ENCODE data around the gene TRAF3.

TRAF3 gene

DNA sequence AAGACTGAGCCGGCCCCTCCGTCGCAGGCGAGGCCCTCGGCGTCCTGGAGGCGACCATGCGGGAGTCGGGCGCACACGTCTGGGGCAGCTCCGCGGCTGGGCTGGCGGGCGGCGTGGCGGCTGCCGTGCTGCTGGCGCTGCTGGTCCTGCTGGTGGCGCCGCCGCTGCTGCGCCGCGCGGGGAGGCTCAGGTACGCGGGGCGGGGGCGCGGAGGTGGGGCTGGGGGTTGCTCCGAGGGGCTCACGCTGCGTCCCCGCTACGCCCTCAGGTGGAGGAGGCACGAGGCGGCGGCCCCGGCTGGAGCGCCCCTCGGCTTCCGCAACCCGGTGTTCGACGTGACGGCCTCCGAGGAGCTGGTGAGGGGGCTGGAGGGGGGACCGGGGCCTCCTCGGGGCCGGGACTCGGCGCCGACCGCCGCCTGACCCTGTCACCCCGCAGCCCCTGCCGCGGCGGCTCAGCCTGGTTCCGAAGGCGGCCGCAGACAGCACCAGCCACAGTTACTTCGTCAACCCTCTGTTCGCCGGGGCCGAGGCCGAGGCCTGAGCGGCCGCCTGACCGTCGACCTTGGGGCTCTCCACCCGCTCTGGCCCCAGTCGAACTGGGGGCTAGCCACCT lies 153.0 kb downstream of the TRAF3 start:
- H3K4me3 ChIP-seq (ENCODE audit: insufficient read length, low read depth), result peak overlapping the region; percentile 58

DNA sequence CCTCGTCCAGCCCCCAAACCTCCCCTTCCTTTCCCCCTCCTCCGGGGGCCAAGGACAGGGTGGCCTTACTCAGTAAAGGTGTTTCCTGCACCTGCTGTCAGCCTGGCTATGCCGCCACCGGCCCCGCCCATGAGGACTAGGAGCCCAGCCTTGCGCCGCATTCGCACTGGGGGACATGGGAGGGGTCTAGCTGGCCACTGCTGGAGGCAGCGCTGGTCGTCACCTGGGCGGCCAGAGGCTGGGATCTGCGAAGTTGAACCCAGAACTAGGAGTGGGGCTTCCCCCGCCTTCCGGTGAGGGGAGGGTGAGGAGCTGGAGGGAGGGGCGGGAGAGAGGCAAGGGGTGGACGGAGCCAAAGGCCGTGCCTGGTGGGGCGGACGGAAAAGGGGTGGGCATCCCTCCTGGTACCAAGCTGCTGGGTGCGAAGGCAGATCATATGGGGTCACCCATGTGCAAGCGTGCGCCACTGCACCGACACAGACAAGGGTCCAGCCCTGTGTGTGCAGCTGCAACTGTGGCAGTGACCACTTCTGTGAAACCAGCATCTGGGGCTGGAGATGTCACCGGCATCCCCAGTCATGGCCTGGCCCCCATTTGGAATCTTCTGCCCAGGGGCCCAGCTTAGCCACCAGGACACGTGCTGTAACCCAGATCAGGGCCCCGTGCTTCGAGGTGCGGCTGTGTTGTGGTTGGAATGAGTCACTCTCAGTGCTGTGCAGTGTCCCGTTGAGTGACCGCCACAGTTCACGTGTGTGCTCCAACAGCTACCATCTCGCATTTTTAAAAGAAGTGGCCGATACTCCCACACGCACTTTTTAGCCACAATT lies 153.7 kb downstream of the TRAF3 start:
- no peak for DNase-seq (ENCODE audit: low read depth, low spot score)
- Histone ChIP-seq H3K4me3 (ENCODE audit: insufficient read length, low read depth) (no peak overlapping the region), H3K4me1 (ENCODE audit: insufficient read depth, insufficient read length) (peaks cover 2% of the 10 kb centered on the region), H3K9ac (ENCODE audit: insufficient read length, low read depth) (no peak overlapping the region), H3K27me3 (ENCODE audit: insufficient read depth, insufficient read length) (peaks cover 34% of the 10 kb centered on the region), H3K9me3 (ENCODE audit: insufficient read depth, low read length) (no peaks in the 10 kb centered on the region), H3K36me3 (ENCODE audit: insufficient read depth, insufficient read length, low read length) (peaks cover 25% of the 10 kb centered on the region)
- no peak for TF ChIP-seq YY1 (IDR thresholded peaks at IDR 0.05; ENCODE audit: insufficient read depth, insufficient read length)
- no peak for TF ChIP-seq SUZ12 (IDR thresholded peaks at IDR 0.05; ENCODE audit: extremely low read depth, insufficient read depth, insufficient read length)
- no peak for TF ChIP-seq ZNF274 (IDR thresholded peaks at IDR 0.05; ENCODE audit: low read depth, low read length)

More for the DNA sequence above, 153.0 kb downstream of the TRAF3 start:
- DNase-seq (ENCODE audit: low read depth, low spot score), result no peak
- H3K27me3 ChIP-seq (ENCODE audit: insufficient read depth, insufficient read length), result peaks cover 34% of the 10 kb centered on the region
- TF ChIP-seq SUZ12 (IDR thresholded peaks at IDR 0.05; ENCODE audit: extremely low read depth, insufficient read depth, insufficient read length) (no peak), ZNF274 (IDR thresholded peaks at IDR 0.05; ENCODE audit: low read depth, low read length) (no peak)
- H3K9ac ChIP-seq (ENCODE audit: insufficient read length, low read depth), result no peak overlapping the region
- peaks cover 4% of the 10 kb centered on the region for H3K4me1 ChIP-seq (ENCODE audit: insufficient read depth, insufficient read length)
- H3K36me3 ChIP-seq (ENCODE audit: insufficient read depth, insufficient read length, low read length), result peaks cover 25% of the 10 kb centered on the region
- no peaks in the 10 kb centered on the region for H3K9me3 ChIP-seq (ENCODE audit: insufficient read depth, low read length)

DNA sequence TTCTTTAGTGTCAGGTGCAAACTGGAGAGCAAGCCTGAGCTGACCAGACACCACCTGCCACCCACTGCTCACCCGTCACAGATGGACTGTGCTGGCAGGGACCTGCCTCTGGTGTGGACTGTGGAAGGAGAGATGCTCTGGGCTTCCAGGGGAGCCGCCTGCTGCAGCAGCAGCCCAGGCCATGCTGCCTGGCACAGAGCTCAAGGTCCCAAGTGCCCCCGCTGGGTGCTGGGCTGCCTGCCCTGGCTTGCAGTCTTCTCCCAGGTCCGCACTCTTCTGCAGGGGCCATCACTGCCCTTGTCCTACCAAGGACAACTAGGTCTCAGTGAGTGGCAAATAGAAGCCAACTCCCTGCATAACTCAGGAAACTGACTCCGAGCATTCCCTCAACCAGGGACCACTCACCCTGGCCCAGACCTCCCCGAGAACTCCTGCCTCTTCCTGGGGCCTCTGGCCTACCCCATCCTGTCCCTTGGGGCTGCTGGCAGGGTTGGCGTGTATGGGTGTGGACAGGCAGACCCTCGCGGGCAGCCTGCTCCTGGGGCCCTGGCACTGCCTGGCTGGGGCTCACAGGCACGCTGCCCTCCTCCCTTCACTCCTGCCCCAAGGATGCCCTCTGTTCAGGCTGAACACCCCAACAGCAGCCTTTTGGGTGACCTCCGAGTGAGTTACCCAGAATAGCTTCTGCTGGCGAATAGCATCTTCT lies 154.5 kb downstream of the TRAF3 start:
- H3K36me3 ChIP-seq (ENCODE audit: insufficient read depth, insufficient read length, low read length), result peaks cover 25% of the 10 kb centered on the region
- peaks cover 2% of the 10 kb centered on the region for H3K4me1 ChIP-seq (ENCODE audit: insufficient read depth, insufficient read length)
- H3K4me3 ChIP-seq (ENCODE audit: insufficient read length, low read depth), result no peak overlapping the region
- H3K9ac ChIP-seq (ENCODE audit: insufficient read length, low read depth), result no peak overlapping the region
- DNase-seq (ENCODE audit: low read depth, low spot score), result no peak
- no peaks in the 10 kb centered on the region for H3K9me3 ChIP-seq (ENCODE audit: insufficient read depth, low read length)
- peaks cover 32% of the 10 kb centered on the region for H3K27me3 ChIP-seq (ENCODE audit: insufficient read depth, insufficient read length)
- TF ChIP-seq YY1 (IDR thresholded peaks at IDR 0.05; ENCODE audit: insufficient read depth, insufficient read length) (no peak), ZNF274 (IDR thresholded peaks at IDR 0.05; ENCODE audit: low read depth, low read length) (no peak), SUZ12 (IDR thresholded peaks at IDR 0.05; ENCODE audit: extremely low read depth, insufficient read depth, insufficient read length) (no peak)

DNA sequence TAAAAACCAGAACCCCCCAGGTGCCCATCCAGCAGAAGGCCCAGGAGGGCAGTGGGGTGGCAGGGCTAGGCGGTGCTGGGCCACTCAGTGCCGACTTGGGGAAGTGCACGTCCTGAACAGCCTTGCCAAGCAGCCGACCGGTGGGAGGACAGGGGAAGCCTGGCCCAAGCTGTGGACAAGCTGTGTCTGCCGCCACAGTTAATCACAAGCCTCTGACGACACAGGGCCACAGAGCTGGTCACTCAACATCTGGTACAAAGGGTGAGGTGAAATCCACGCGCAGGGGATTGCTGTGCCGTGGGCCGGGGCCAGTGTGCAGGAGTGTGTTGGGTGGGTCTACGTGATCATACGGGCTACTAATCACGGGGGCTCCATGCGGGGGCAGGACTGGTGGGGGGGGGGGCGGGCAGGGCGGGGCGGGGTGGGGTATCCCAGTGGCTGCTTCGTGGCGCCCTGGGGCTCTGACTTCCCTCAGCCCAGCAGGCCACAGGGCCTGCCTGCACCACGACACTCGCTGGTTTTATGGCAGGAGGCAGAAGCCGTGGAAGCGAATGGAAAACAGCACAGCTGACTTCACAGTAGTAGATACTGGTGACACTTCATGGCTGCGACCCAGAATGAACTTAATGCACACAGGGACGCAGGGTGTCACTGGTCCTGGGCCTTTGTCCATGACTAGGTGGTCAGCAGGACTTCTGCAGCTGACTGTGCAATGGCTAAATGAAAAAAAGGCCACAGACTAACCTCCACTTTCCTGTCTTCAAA lies 155.4 kb downstream of the TRAF3 start:
- DNase-seq (ENCODE audit: low read depth, low spot score), result no peak
- Histone ChIP-seq H3K27me3 (ENCODE audit: insufficient read depth, insufficient read length) (peaks cover 22% of the 10 kb centered on the region), H3K9me3 (ENCODE audit: insufficient read depth, low read length) (no peaks in the 10 kb centered on the region), H3K4me1 (ENCODE audit: insufficient read depth, insufficient read length) (peaks cover 2% of the 10 kb centered on the region), H3K4me3 (ENCODE audit: insufficient read length, low read depth) (no peak overlapping the region), H3K9ac (ENCODE audit: insufficient read length, low read depth) (no peak overlapping the region), H3K36me3 (ENCODE audit: insufficient read depth, insufficient read length, low read length) (peaks cover 27% of the 10 kb centered on the region)
- TF ChIP-seq YY1 (IDR thresholded peaks at IDR 0.05; ENCODE audit: insufficient read depth, insufficient read length), result no peak
- TF ChIP-seq SUZ12 (IDR thresholded peaks at IDR 0.05; ENCODE audit: extremely low read depth, insufficient read depth, insufficient read length), result no peak
- TF ChIP-seq ZNF274 (IDR thresholded peaks at IDR 0.05; ENCODE audit: low read depth, low read length), result no peak

DNA sequence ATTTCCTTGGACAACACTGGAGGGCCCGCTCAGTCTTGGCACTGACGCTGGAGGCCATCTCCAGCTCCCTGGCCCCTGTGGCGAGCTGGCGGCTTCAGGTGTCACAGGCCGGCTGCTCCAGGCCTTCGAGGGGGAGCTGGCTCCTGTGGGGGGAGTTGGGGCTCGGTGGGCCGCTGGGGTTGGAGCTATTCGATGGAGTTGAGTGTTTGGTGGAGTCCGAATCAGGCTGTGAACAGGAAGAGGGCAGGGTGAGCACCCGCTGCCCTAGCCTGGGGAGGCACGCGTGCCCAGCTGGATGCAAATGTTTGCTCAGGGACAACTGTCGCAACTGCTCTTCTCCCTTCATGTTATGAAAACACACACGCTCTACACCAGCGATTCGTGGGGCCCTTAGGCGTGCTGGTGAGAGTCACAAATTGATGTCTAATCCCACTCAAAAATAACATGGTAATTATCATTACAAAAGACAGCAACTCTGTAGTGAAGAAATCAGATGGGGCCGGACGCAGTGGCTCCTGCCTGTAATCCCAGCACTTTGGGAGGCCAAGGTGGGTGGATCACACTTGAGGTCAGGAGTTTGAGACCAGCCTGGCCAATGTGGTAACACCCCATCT lies 156.5 kb downstream of the TRAF3 start:
- TF ChIP-seq SUZ12 (IDR thresholded peaks at IDR 0.05; ENCODE audit: extremely low read depth, insufficient read depth, insufficient read length) (no peak), ZNF274 (IDR thresholded peaks at IDR 0.05; ENCODE audit: low read depth, low read length) (no peak), YY1 (IDR thresholded peaks at IDR 0.05; ENCODE audit: insufficient read depth, insufficient read length) (no peak)
- no peaks in the 10 kb centered on the region for H3K9me3 ChIP-seq (ENCODE audit: insufficient read depth, low read length)
- no peak overlapping the region for H3K4me3 ChIP-seq (ENCODE audit: insufficient read length, low read depth)
- H3K36me3 ChIP-seq (ENCODE audit: insufficient read depth, insufficient read length, low read length), result peaks cover 35% of the 10 kb centered on the region
- DNase-seq (ENCODE audit: low read depth, low spot score), result no peak
- H3K27me3 ChIP-seq (ENCODE audit: insufficient read depth, insufficient read length), result peaks cover 19% of the 10 kb centered on the region
- H3K4me1 ChIP-seq (ENCODE audit: insufficient read depth, insufficient read length), result peaks cover 2% of the 10 kb centered on the region
- H3K9ac ChIP-seq (ENCODE audit: insufficient read length, low read depth), result no peak overlapping the region

DNA sequence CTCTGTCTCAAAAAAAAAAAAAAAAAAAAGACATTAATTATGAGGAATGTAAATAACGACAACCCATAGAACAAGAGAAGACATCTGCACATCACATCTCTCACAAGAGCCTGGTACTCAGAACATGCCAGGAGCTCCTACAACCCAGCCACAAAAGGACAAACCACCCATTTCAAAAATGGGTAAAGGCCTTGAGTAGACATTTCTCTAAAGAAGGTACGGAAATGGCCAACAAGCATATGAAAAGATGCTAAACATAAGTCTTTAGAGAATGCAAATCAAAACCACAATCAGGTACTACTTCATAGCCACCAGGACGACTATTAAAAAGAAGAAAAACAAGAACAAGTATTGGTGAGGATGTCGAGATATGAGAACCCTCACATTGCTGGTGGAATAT lies 158.5 kb downstream of the TRAF3 start:
- H3K36me3 ChIP-seq (ENCODE audit: insufficient read depth, insufficient read length, low read length), result peaks cover 51% of the 10 kb centered on the region
- peaks cover under 1% of the 10 kb centered on the region for H3K27me3 ChIP-seq (ENCODE audit: insufficient read depth, insufficient read length)
- no peak for TF ChIP-seq ZNF274 (IDR thresholded peaks at IDR 0.05; ENCODE audit: low read depth, low read length)
- TF ChIP-seq YY1 (IDR thresholded peaks at IDR 0.05; ENCODE audit: insufficient read depth, insufficient read length), result no peak
- no peak for TF ChIP-seq SUZ12 (IDR thresholded peaks at IDR 0.05; ENCODE audit: extremely low read depth, insufficient read depth, insufficient read length)
- no peak overlapping the region for H3K4me3 ChIP-seq (ENCODE audit: insufficient read length, low read depth)
- H3K9me3 ChIP-seq (ENCODE audit: insufficient read depth, low read length), result no peaks in the 10 kb centered on the region
- no peak overlapping the region for H3K9ac ChIP-seq (ENCODE audit: insufficient read length, low read depth)
- no peaks in the 10 kb centered on the region for H3K4me1 ChIP-seq (ENCODE audit: insufficient read depth, insufficient read length)
- no peak for DNase-seq (ENCODE audit: low read depth, low spot score)

Data from NT2/D1 (cell line).